Stimulated activated CD4-positive, alpha-beta T cell treated with anti-CD3 and anti-CD28 coated beads, Interleukin-2, amount 100 ng/mL, for 24 hours (primary cell): ENCODE measurements around the gene MED23.

ENCODE experiments used
- DNase-seq, 2 donors: peaks; one replicate each; pipeline ENCODE4 v3.0.0-alpha.2; 2020

MED23 gene

GRCh38 chr6:131638013-131638412 lies 10.0 kb upstream of the MED23 start:
- DNase-seq, result no peak

DNA sequence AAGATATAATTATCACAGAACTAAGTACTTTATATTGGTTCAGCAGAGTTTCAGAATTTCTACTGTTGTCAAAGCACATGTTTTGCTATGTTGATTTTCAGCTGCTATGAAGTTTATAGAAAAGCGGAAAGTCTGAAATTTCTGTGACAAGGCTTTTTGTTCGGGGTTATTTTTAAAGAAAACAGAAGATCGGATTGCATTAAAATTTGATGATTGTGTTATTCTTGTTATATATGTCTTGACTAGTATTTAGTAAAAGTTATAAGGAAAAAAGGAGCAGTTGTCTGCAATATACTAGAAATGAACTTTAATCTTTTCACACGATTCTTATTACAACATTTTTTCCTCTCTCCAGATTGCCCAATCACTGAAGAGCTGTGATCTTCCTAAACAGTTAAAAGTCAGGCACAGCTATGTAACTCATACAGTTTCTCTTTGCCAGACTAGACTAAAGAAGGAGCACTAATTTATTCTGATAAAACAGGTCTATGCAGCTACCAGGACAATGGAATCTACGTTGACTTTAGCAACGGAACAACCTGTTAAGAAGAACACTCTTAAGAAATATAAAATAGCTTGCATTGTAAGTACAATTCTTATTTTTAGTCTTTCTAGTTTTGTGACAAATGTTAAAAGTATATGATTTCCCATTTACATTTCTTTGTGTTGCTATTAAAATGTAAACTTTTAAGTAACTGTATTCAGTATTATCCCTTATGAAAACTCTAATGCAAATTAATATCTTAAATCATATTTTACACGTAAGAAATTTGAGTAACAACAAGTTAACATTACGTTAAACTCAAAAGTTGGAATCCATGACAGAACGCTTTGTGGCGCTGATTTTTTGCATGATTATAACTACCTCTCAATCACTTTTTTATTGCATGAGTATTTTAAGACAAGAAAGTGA lies 9.1 kb upstream of the MED23 start, which contains the start of gene ENPP3:
Gene ENPP3 (plus strand): TSS at position 423 of the 913 bp plus-strand sequence. CDS start 83 bp downstream, at position 506.
- no peak for DNase-seq

DNA sequence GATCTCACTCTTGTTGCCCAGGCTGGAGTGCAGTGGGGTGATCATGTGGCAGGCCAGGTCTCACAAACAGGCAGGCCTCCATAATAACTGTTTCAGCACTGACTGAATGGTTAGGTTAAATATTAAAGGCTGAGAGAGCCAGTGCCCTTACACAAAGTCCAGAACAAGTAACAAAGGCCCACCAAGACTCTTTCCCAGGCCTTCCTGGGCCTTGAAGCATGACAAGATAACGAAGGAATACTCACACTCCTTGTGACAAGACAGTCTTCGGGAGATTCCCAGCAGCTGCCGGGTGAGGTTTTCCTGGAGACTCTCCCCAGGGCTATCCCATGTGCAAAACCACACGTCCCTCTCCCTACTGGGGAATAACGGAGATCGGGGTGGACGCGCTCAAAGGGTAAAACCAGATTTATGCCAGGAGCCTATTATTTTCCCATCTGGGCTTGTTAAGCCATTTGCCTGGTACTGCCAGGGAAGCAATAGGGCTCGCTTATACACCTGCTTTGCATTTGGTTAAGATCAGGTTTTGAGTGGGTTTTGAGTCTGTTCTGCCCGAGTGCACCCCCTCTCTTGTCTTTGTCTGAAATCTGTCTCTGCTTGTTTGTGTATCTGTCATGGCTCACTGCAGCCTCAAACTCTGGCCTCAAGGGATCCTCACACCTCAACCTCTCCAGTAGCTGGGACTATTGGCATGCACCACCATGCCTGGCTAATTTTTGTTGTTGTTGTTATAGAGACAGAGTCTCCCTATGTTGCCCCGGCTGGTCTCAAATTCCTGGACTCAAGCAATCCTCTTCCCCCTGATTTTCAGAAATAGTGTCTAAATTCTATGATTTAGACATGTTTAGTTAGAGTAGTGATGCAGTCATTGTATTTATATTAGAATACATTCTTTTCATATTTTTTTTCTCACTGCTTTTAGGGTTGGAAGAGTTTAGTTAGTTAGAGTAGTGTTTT lies 7.6 kb upstream of the MED23 start:
- DNase-seq, result no peak

DNA sequence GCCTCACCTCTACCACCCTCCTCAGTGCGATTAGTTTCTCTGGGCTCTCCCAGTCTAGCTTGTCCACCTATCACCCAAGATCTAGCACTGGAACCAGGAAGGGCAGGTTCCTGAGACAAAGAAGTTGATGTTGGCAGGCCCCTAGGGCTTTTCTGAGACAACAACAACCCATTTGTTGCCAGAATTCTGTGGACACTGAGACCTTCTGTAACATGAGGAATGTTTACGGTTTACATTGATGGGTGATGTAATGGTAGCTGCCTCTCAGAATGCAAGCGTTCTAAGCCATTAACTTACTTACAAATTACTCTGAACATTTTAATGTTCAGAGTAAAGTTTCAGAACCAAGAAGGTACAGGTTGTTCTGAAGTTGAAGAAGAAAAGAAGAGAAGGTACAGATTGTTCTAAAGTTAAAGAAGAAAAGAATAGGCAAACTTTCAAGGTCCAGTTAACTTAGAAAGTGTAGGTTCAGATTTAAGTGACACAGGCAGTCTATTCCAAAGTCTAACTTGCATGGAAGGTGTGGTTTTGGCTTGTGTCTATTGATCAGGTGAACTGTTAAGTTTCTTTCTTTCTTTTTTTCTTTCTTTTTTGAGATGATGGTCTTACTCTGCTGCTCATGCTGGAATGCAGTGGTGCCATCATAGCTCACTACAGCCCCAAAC lies 3.7 kb upstream of the MED23 start:
- DNase-seq, result no peak

DNA sequence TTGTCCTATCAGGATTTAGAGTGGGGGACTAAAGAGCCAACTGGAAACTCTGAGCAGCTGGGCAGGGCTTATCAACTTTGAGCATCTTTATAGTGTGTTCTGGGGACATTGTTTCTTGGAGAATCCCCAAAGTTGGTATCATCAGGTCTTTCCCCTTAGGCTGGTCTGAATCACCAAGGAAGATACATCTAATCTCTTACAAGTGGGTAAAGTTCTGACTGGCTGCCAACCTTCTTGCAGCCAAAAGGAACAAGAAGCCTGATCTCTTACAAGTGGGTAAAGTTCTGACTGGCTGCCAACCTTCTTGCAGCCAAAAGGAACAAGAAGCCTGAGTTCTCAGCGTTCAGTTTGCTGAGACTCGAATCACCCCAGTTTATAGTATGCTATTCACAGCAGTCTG lies 1.6 kb upstream of the MED23 start:
- no peak for DNase-seq

DNA sequence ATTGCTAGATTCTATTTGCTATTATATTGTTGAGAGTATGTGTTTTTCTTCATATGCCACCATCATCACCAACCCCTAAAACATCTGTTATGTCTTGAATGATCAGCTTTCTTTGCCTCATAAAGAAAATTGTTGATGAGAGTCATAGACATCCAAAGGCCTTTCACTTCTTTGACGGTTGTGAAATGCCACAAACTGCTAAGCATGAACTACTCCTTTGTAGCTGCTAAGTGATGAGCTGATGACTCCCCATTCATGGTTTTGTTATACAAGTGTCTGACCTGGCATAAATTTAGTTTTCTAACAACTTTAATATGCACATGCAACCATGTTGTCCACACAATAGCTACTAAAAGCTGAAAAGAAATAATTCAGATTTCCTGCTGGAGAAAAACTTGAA lies 684 bp upstream of the MED23 start:
- DNase-seq, result no peak

DNA sequence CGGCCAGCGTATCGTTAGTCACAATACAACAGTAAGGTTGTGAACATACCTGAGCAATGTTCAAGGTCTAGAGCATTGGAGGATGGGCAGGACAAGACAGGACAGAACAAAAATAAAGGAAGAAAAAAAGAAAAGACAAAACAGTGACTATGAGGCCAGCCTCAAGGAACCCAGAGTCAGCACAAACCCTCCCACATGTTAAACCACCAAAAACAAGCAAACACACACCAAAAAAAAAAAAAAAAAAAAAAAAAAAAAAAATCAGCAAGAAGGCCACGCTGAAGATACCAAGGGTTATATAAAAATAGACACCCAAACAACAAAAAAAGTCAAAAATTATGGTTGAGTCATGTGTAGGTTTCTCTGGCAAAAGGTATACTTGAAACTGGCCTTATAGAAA lies 12.8 kb downstream of the MED23 start:
- DNase-seq, result no peak

GRCh38 chr6:131613296-131613925 lies 14.6 kb downstream of the MED23 start:
- no peak for DNase-seq

DNA sequence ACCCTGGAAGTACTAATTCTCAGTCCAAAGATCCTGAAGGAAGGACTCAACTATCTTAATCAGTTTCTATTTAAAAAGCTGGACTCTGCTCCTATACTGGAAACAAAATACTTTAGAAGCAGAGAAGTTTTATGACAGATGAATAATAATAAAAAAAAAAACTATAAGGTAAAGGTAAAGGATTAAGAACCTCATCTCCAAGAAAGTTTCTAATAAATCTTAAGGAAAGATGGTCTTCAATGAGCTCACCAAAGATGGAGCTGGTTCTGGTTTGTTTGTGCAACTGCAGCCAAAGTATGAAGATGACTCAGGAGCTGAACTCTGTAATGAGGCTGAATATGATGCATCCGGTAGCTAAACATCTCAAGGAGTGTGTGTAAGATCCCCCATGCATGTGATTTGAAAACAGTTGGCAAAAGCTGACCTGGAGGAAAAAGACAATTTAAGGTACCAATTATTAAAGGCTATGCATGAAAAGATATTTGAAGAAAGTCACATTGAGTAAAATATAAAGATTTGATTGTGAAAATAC lies 25.2 kb downstream of the MED23 start:
- DNase-seq, result no peak

- DNase-seq, result no peak
Measured at GRCh38 chr6:131600716-131601115, 27.3 kb downstream of the MED23 start.

- no peak for DNase-seq
Measured at GRCh38 chr6:131597446-131597845, 30.6 kb downstream of the MED23 start.

GRCh38 chr6:131594074-131594473 lies 34.0 kb downstream of the MED23 start:
- no peak for DNase-seq

- no peak for DNase-seq
Measured at GRCh38 chr6:131592935-131593334, 35.1 kb downstream of the MED23 start.

- no peak for DNase-seq
Measured at GRCh38 chr6:131588643-131589042, 39.4 kb downstream of the MED23 start.

GRCh38 chr6:131587909-131588308 lies 40.1 kb downstream of the MED23 start:
- DNase-seq, result no peak

DNA sequence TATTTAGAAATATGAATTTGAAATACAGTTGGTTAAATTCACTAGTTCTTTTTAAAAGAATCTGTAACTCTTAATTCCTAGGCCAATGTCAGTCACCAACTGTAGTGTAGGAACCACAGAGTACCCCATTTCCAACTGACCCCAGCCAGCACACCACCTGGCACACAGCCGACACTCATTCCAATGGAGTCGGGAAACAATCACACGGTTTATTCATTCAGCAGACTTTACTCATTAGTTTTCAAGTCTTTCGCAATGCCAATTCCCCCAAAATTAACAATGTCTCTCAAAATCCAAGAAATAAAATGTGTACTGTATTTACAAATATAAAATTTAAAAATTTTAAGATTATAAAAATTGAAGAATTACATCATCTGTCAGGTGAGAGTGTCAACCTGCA lies 41.5 kb downstream of the MED23 start:
- DNase-seq, result no peak

- no peak for DNase-seq
Measured at GRCh38 chr6:131581523-131581922, 46.5 kb downstream of the MED23 start.

GRCh38 chr6:131575834-131576478 lies 52.1 kb downstream of the MED23 start:
- DNase-seq, result no peak

- no peak for DNase-seq
Measured at GRCh38 chr6:131574686-131575085, 53.4 kb downstream of the MED23 start.

DNA sequence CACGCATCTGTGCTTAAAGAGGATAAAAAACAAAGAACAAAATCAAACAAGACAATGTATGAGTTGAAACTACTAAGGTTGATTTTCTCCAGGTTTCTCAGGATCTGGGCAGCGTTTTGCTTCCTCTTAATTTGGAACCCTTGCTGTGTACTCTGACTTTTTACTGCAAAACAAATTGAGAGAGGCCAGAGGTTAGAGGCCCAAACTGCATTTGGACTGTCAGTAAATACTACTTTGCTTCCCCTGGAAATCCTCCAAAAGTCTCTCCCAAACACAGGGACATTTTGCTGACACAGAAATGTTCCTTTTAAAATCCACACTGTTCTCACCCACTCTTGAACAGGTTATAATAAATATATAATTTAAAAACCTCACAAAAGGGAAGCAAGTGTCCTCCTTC lies 53.9 kb downstream of the MED23 start:
- DNase-seq, result no peak

DNA sequence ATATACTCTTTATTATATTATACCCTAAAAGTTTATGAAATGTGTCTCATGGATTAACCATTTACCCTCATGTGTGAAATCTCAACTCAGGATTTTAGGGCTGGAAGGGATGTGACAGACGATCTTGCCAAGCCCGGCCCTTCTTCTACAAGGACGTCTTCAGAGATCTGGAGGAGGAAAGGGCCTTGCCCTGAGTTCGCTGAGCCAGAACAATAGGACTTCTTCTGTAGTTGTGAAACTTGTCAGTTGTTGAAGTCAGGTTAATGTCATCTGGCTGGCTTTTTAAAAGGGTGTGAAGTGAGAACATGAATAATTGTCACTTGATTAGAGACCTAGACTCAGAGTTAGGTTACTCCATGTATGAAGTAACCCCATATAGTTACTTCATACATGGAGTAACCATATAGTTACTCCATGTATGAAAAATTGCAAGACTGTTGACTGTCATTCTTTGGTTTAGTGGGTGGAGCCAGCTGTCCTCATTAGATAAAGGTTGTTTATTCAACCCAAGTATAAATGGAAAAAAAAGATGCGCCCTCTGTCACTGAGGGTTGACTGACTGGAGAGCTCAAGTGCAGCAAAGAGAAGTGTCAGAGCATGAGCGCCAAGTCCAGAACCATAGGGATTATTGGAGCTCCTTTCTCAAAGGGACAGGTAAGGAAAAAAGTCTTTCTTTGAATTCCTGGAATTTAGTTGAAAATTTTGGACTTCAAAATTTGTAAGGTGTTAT lies 55.2 kb downstream of the MED23 start, which contains the start of gene ARG1:
Gene ARG1 (plus strand): TSS at position 541 of the 730 bp plus-strand sequence. CDS start 57 bp downstream, at position 598.
- DNase-seq, result no peak
